K562 (cell line): ENCODE results near the gene CARD11. TPM values are rescaled to one million over a fixed set of nuclear protein-coding genes. Genes with fewer than 3 reads are reported as not detected.

Source experiments
- CBFA2T2 ChIP-seq: fragments of 450-650 bp; conservative IDR thresholded peaks from 2 replicates; pipeline ENCODE4 v1.6.1; 2017; ENCODE audit warnings: mild to moderate bottlenecking
- CHAMP1 ChIP-seq: fragments of 450-650 bp; IDR thresholded peaks from 2 replicates; pipeline ENCODE4 v1.6.1; 2016; ENCODE audit warnings: mild to moderate bottlenecking
- CHCHD3 ChIP-seq: fragments of 250-450 bp; sonication (Bioruptor Pico); IDR thresholded peaks from 2 replicates; pipeline ENCODE4 v2.1.2; 2022; ENCODE audit warnings: mild to moderate bottlenecking
- CTBP1 ChIP-seq: fragments of 450-650 bp; IDR thresholded peaks from 2 replicates; pipeline ENCODE4 v1.6.1; 2016; ENCODE audit warnings: borderline replicate concordance
- DDX20 ChIP-seq: fragments of 450-650 bp; IDR thresholded peaks from 2 replicates; pipeline ENCODE4 v1.6.1; 2016; ENCODE audit warnings: missing genetic modification characterization, low read depth, mild to moderate bottlenecking, missing compliant biosample characterization, moderate library complexity
- FOXJ3 ChIP-seq: sonication (generic); formaldehyde crosslinking; IDR thresholded peaks from 2 replicates; pipeline ENCODE4 v1.4.0; 2020; ENCODE audit warnings: mild to moderate bottlenecking, missing genetic modification reagents
- HNRNPUL1 ChIP-seq: fragments of 200-400 bp; formaldehyde crosslinking; IDR thresholded peaks from 2 replicates; pipeline ENCODE4 v1.6.1; 2017; ENCODE audit warnings: low read length
- MCM7 ChIP-seq, 2 experiments: fragments of 450-650 bp; IDR thresholded peaks; 2 replicates each; pipeline ENCODE4 v1.6.1; 2016 to 2018
- MXI1 ChIP-seq: IDR thresholded peaks from 2 replicates; pipeline ENCODE4 v1.6.1; 2011; ENCODE audit warnings: low read depth, mild to moderate bottlenecking, improper control_type of control experiment, low read length
- PCBP2 ChIP-seq: fragments of 200-400 bp; formaldehyde crosslinking; IDR thresholded peaks from 2 replicates; pipeline ENCODE4 v1.6.1; 2018; ENCODE audit warnings: low read length, low read depth, mild to moderate bottlenecking, moderate library complexity; ENCODE audit not compliant: poor library complexity, severe bottlenecking
- RCOR1 ChIP-seq, 2 experiments: IDR thresholded peaks; 2 replicates each; pipeline ENCODE4 v1.6.1; 2012; ENCODE audit warnings: low read depth in 2 of 2, low read length in 2 of 2, borderline replicate concordance in 1 of 2, improper control_type of control experiment in 1 of 2
- SRF ChIP-seq, 2 experiments: fragments of 250-450, 450-650 bp in 1 of 2; sonication (Bioruptor Pico) in 1 of 2; sonication (generic) in 1 of 2; formaldehyde crosslinking; IDR thresholded peaks; 2 replicates each; pipeline versions ENCODE4 v1.5.0 to v1.5.1; 2020 to 2022; ENCODE audit warnings: mild to moderate bottlenecking in 1 of 2, missing genetic modification reagents in 1 of 2
- TOE1 ChIP-seq, 2 experiments: fragments of 450-650 bp in 1 of 2; sonication (generic) in 1 of 2; formaldehyde crosslinking in 1 of 2; IDR thresholded peaks; 2 replicates each; pipeline versions ENCODE4 v1.7.1 to v1.8.0; 2016 to 2022; ENCODE audit warnings: borderline replicate concordance in 2 of 2, mild to moderate bottlenecking in 2 of 2, antibody characterized with exemption in 1 of 2, inconsistent platforms in 1 of 2, low read depth in 1 of 2, missing genetic modification reagents in 1 of 2, moderate library complexity in 1 of 2
- TRIM28 ChIP-seq: fragments of 450-650 bp; IDR thresholded peaks from 2 replicates; pipeline ENCODE4 v1.6.1; 2017
- UBTF ChIP-seq, 2 experiments: IDR thresholded peaks; 2 replicates each; pipeline ENCODE4 v1.6.1; 2012; ENCODE audit warnings: improper control_type of control experiment in 2 of 2, low read depth in 2 of 2, low read length in 2 of 2, borderline replicate concordance in 1 of 2
- YBX1 ChIP-seq: fragments of 450-650 bp; IDR thresholded peaks from 2 replicates; pipeline ENCODE4 v1.7.1; 2016; ENCODE audit warnings: mild to moderate bottlenecking
- ZNF778 ChIP-seq: fragments of 450-650 bp; formaldehyde crosslinking; IDR thresholded peaks from 2 replicates; pipeline ENCODE4 v1.4.0; 2020; ENCODE audit warnings: mild to moderate bottlenecking, moderate library complexity
- polyA plus RNA-seq, 8 experiments: library from polyadenylated mRNA; depleted of rRNA in 4 of 8; stranded (reverse) in 5 of 8; unstranded in 3 of 8; fragments of >200 nt; fragmentation: Nextera tagmentation in 2 of 8; fragmentation: Illumina TruSeq in 1 of 8; extraction: Ambion mirVana in 2 of 8; extraction: Trizol in 1 of 8; gene quantifications; 2 replicates each; pipeline versions ENCODE4 v1.2.1 to v1.2.3, GENCODE V29; 2011 to 2014; ENCODE audit warnings: inconsistent platforms in 1 of 8, missing spikeins in 1 of 8
- total RNA-seq, 7 experiments: library from RNA; depleted of rRNA in 6 of 7; stranded (reverse); fragments of >200 nt in 6 of 7; fragmentation: Illumina TruSeq in 2 of 7; extraction: Trizol in 2 of 7; gene quantifications; 2 replicates each; pipeline versions ENCODE4 v1.2.1 to v1.2.3, GENCODE V29; 2011 to 2021; ENCODE audit warnings: low replicate concordance in 1 of 7
- TF ChIP-seq, protein P1 (sequence below): fragments of 200-800 bp; sonication (Bioruptor generic); IDR thresholded peaks from 2 replicates; pipeline ENCODE4 v1.6.1; 2017; ENCODE audit warnings: missing genetic modification characterization, missing compliant biosample characterization
- TF ChIP-seq, protein P2 (sequence below): fragments of 150-350 bp; conservative IDR thresholded peaks from 2 replicates; pipeline ENCODE4 v1.6.1; 2014; ENCODE audit warnings: low read length

The CARD11 gene
- total and polyA plus RNA-seq, 9 of the 15 experiments (the other 6 are each of a cell fraction or from before 2014, with no cell fraction given), result 0.07 to 12.8 (median 5.7) TPM

DNA sequence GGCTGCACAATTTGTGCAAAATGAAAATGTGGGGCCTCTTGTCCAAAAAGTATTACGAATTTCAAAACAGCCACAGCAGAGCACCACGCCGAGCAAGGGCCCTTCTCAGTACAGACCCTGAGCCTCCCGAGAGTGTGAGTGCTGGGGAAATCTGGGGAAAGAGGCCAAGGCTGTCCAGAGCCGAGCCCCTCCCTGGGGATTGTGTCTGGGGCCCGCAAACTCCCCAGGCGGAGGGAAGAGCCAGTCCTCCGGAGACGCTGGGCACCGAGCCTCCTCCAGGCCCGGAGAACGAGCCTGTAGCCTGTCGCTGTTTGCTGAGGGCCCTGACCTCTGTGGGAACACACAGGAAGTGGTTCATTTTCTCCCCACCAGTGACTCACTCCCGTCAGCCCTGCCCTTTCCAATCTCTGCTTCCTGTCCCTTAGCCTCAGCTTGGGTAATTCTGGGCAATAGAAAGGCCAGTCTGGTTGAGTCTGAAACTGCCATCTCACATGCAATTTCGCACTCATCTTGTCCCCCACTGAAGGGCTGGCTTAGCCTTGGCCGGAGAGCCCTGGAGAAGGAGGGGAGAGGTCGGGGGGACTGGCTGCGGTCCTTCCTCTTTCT, 180.1 kb downstream of the CARD11 start (continued):
- TF ChIP-seq HNRNPUL1, result no peak
- peak; percentile 61 to 99; a peak in 3 of 4 replicates for TF ChIP-seq RCOR1 (IDR thresholded peaks at IDR 0.05; ENCODE audit: borderline replicate concordance in 1 of 2, low read depth in 2 of 2, low read length in 2 of 2)
- TF ChIP-seq, protein P1, sequence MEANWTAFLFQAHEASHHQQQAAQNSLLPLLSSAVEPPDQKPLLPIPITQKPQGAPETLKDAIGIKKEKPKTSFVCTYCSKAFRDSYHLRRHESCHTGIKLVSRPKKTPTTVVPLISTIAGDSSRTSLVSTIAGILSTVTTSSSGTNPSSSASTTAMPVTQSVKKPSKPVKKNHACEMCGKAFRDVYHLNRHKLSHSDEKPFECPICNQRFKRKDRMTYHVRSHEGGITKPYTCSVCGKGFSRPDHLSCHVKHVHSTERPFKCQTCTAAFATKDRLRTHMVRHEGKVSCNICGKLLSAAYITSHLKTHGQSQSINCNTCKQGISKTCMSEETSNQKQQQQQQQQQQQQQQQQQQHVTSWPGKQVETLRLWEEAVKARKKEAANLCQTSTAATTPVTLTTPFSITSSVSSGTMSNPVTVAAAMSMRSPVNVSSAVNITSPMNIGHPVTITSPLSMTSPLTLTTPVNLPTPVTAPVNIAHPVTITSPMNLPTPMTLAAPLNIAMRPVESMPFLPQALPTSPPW (CRISPR knock-in tag), result peak; percentile 55
- peak; percentile 28; the same call in 1 of the 2 replicates for TF ChIP-seq TOE1 (IDR thresholded peaks at IDR 0.05; ENCODE audit: borderline replicate concordance)
- no peak for TF ChIP-seq TOE1 (CRISPR knock-in tag; IDR thresholded peaks at IDR 0.05; ENCODE audit: borderline replicate concordance, low read depth)
- TF ChIP-seq UBTF (IDR thresholded peaks at IDR 0.05; ENCODE audit: borderline replicate concordance in 1 of 2, low read depth in 2 of 2, low read length in 2 of 2), result peak; percentile 34 to 61; a peak in 1 of 4 replicates
- TF ChIP-seq MXI1, result no peak
- no peak for TF ChIP-seq CHAMP1
- no peak for TF ChIP-seq YBX1
- TF ChIP-seq ZNF778 (CRISPR knock-in tag), result no peak
- no peak for TF ChIP-seq MCM7 (IDR thresholded peaks at IDR 0.05)
- no peak for TF ChIP-seq CHCHD3
- TF ChIP-seq CTBP1, result peak; percentile 12; the same call in 1 of the 2 replicates
- no peak for TF ChIP-seq FOXJ3 (CRISPR knock-in tag)
- TF ChIP-seq, protein P2, sequence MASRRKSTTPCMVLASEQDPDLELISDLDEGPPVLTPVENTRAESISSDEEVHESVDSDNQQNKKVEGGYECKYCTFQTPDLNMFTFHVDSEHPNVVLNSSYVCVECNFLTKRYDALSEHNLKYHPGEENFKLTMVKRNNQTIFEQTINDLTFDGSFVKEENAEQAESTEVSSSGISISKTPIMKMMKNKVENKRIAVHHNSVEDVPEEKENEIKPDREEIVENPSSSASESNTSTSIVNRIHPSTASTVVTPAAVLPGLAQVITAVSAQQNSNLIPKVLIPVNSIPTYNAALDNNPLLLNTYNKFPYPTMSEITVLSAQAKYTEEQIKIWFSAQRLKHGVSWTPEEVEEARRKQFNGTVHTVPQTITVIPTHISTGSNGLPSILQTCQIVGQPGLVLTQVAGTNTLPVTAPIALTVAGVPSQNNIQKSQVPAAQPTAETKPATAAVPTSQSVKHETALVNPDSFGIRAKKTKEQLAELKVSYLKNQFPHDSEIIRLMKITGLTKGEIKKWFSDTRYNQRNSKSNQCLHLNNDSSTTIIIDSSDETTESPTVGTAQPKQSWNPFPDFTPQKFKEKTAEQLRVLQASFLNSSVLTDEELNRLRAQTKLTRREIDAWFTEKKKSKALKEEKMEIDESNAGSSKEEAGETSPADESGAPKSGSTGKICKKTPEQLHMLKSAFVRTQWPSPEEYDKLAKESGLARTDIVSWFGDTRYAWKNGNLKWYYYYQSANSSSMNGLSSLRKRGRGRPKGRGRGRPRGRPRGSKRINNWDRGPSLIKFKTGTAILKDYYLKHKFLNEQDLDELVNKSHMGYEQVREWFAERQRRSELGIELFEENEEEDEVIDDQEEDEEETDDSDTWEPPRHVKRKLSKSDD, result no peak
- no peak for TF ChIP-seq TRIM28
- TF ChIP-seq SRF (CRISPR knock-in tag; IDR thresholded peaks at IDR 0.05), result no peak
- TF ChIP-seq CBFA2T2, result no peak
- no peak for TF ChIP-seq DDX20 (tag)
- no peak for TF ChIP-seq PCBP2
